ENCODE data around the gene FEM1B.
A peak's percentile ranks its signal among the peaks of the same experiment; 100 is the strongest.

The FEM1B gene

GRCh38 chr15:68300115-68300940, 22.8 kb downstream of the FEM1B start:
- no peak for DNase-seq (ENCODE audit: low read depth)
- H3K4me3 ChIP-seq (ENCODE audit: low read length): no peak overlapping the region
- TF ChIP-seq, protein P1, sequence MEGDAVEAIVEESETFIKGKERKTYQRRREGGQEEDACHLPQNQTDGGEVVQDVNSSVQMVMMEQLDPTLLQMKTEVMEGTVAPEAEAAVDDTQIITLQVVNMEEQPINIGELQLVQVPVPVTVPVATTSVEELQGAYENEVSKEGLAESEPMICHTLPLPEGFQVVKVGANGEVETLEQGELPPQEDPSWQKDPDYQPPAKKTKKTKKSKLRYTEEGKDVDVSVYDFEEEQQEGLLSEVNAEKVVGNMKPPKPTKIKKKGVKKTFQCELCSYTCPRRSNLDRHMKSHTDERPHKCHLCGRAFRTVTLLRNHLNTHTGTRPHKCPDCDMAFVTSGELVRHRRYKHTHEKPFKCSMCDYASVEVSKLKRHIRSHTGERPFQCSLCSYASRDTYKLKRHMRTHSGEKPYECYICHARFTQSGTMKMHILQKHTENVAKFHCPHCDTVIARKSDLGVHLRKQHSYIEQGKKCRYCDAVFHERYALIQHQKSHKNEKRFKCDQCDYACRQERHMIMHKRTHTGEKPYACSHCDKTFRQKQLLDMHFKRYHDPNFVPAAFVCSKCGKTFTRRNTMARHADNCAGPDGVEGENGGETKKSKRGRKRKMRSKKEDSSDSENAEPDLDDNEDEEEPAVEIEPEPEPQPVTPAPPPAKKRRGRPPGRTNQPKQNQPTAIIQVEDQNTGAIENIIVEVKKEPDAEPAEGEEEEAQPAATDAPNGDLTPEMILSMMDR (IDR thresholded peaks at IDR 0.05; ENCODE audit: insufficient read depth, low read depth, low read length, missing control alignments): no peak

- TF ChIP-seq, protein P1 (IDR thresholded peaks at IDR 0.05; ENCODE audit: insufficient read depth, low read depth, low read length, missing control alignments): no peak
- peak; percentile 19 for DNase-seq (ENCODE audit: low read depth)
Measured at GRCh38 chr15:68301301-68301700, 23.8 kb downstream of the FEM1B start.

DNA sequence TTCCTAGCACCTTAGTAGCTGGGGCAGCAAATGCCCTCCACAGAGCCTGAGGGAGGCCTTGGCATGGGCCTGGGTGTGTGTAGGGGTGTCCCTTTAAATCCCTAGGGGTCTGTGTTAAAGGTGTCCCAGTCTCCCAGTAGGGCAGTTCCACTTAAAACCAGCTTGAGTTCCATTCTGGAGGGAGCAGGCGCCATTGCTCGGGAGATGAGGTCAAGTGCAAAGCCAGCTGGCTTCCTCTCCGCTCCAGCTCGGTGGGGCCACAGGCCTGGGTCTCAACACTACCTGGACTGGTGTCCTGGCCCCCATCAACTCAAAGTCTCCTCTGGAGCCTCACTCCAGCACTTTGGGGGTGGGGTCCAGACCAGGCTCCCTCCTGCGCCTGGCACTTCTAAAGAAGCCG, 25.2 kb downstream of the FEM1B start:
- no peak for DNase-seq (ENCODE audit: low read depth)
- TF ChIP-seq, protein P1 (IDR thresholded peaks at IDR 0.05; ENCODE audit: insufficient read depth, low read depth, low read length, missing control alignments): no peak
- H3K4me3 ChIP-seq (ENCODE audit: low read length): no peak overlapping the region

More at GRCh38 chr15:68301301-68301700, 23.8 kb downstream of the FEM1B start:
- no peak overlapping the region for H3K4me3 ChIP-seq (ENCODE audit: low read length)

DNA sequence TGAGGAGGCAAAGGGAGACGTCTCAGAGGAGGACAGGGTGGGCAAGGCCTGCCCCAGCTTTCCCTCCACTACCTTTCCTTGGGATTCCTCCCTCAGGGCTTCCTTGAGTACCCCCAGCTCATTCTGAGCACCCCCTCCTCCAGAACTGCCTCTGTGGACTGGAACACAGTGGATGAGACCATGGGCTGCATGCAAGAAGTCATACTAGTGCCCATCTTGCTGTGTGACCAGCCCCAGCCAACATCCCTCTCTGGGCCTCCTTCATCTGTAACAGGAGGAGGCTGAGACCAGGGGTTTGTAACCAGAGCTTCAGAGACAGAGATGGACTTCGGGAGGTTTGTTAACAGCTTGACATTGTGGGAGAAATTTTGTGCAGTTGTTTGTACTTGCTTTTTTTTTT, 25.6 kb downstream of the FEM1B start:
- no peak for DNase-seq (ENCODE audit: low read depth)
- no peak overlapping the region for H3K4me3 ChIP-seq (ENCODE audit: low read length)
- TF ChIP-seq, protein P1 (IDR thresholded peaks at IDR 0.05; ENCODE audit: insufficient read depth, low read depth, low read length, missing control alignments): no peak

GRCh38 chr15:68303560-68304436, 26.3 kb downstream of the FEM1B start:
- DNase-seq (ENCODE audit: low read depth): no peak
- TF ChIP-seq, protein P1 (IDR thresholded peaks at IDR 0.05; ENCODE audit: insufficient read depth, low read depth, low read length, missing control alignments): no peak
- H3K4me3 ChIP-seq (ENCODE audit: low read length): no peak overlapping the region

- DNase-seq (ENCODE audit: low read depth): peak; percentile 90
- TF ChIP-seq, protein P1 (IDR thresholded peaks at IDR 0.05; ENCODE audit: insufficient read depth, low read depth, low read length, missing control alignments): peak; percentile 25
Measured at GRCh38 chr15:68304589-68305337, 27.2 kb downstream of the FEM1B start.

More at GRCh38 chr15:68304589-68305337, 27.2 kb downstream of the FEM1B start:
- no peak overlapping the region for H3K4me3 ChIP-seq (ENCODE audit: low read length)
